ENCODE results near the gene UBE2G1.

- no peak for TF ChIP-seq POLR2A (IDR thresholded peaks at IDR 0.05; ENCODE audit: borderline replicate concordance, extremely low read depth, insufficient read depth, insufficient read length)
- no peak for TF ChIP-seq CTCF (IDR thresholded peaks at IDR 0.05 in 2 of 3, conservative IDR thresholded peaks at IDR 0.05 in 1 of 3; ENCODE audit: borderline replicate concordance in 1 of 3, insufficient read depth in 1 of 3, low read depth in 2 of 3, low read length in 2 of 3)
- TF ChIP-seq RAD21 (IDR thresholded peaks at IDR 0.05; ENCODE audit: low read depth), result no peak
- TF ChIP-seq EZH2 (IDR thresholded peaks at IDR 0.05), result no peak
These were observed 59.1 kb downstream of the UBE2G1 start for GRCh38 chr17:4307179-4307930.

All from HCT116 (cell line).